Duodenal mucosa (tissue), 2 donors: ENCODE data around the gene TNRC6B.
"Not testable (repeated sequence)": the region's sequence is repeated elsewhere in the genome, so short reads cannot be mapped to it uniquely, and the experiment has no call there.

Experiments used
- H3K27ac ChIP-seq: one replicate; pipeline ENCODE4 v1.7.0; 2013; ENCODE audit warnings: low read depth, low read length
- H3K27me3 ChIP-seq, 2 donors: one replicate each; pipeline ENCODE4 v1.7.0; 2013; ENCODE audit warnings: low read length in 2 of 2, control low read depth in 1 of 2; ENCODE audit not compliant: insufficient read depth in 2 of 2, control insufficient read depth in 1 of 2
- H3K36me3 ChIP-seq, 2 donors: one replicate each; pipeline ENCODE4 v1.7.0; 2013; ENCODE audit warnings: low read length in 2 of 2, control low read depth in 1 of 2; ENCODE audit not compliant: insufficient read depth in 2 of 2, control insufficient read depth in 1 of 2
- H3K4me1 ChIP-seq, 2 donors: one replicate each; pipeline ENCODE4 v1.7.0; 2013; ENCODE audit warnings: low read length in 2 of 2, control low read depth in 1 of 2; ENCODE audit not compliant: insufficient read depth in 2 of 2, control insufficient read depth in 1 of 2
- H3K4me3 ChIP-seq, 2 donors: one replicate each; pipeline ENCODE4 v1.7.0; 2013; ENCODE audit warnings: low read length in 2 of 2, low read depth in 1 of 2
- H3K9ac ChIP-seq, 2 donors: one replicate each; pipeline ENCODE4 v1.7.0; 2013; ENCODE audit warnings: low read length in 2 of 2, low read depth in 1 of 2
- H3K9me3 ChIP-seq, 2 donors: one replicate each; pipeline ENCODE4 v1.7.0; 2013; ENCODE audit warnings: low read length in 2 of 2, control low read depth in 1 of 2; ENCODE audit not compliant: control insufficient read depth in 1 of 2

The TNRC6B gene

GRCh38 chr22:40197421-40197820 lies 19.7 kb downstream of the TNRC6B start:
- not testable (repeated sequence) for H3K27ac ChIP-seq, H3K4me3 ChIP-seq, H3K27me3 ChIP-seq, H3K9me3 ChIP-seq, H3K9ac ChIP-seq
- Histone ChIP-seq H3K4me1 (peaks cover 2 to 17% of the 10 kb centered on the region in 2 donors), H3K36me3 (peaks cover 0 to 17% of the 10 kb centered on the region in 2 donors)

DNA sequence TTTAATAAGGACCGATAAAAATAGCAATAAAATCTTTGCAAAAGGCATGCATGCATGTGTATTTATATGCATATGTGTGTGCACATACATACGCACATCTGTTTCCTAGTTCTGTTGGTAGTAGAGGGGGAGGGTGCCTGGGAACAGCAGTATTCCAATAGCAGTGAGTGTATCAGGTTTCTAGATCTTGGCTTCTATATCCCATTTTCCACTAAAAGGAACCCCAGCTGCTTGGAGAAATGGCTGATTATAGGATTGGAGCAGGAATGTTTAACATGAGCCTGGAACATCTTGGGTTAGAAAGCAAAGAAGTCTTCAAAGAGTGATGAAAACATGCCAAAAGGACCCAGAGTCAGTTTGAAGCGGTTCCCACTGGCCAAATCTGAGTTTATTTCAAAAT lies 21.0 kb downstream of the TNRC6B start:
- no peak overlapping the region for H3K27ac ChIP-seq
- H3K9ac ChIP-seq = no peak overlapping the region
- H3K4me3 ChIP-seq = no peak overlapping the region
- H3K27me3 ChIP-seq = no peaks in the 10 kb centered on the region
- peaks cover 0 to 20% of the 10 kb centered on the region in 2 donors for H3K36me3 ChIP-seq
- no peaks in the 10 kb centered on the region for H3K9me3 ChIP-seq
- peaks cover 9 to 19% of the 10 kb centered on the region in 2 donors for H3K4me1 ChIP-seq

- Histone ChIP-seq H3K36me3 (peaks cover 0 to 17% of the 10 kb centered on the region in 2 donors), H3K4me1 (peaks cover 13 to 19% of the 10 kb centered on the region in 2 donors), H3K27me3 (no peaks in the 10 kb centered on the region), H3K4me3 (no peak overlapping the region), H3K27ac (no peak overlapping the region), H3K9ac (no peak overlapping the region), H3K9me3 (no peaks in the 10 kb centered on the region)
Measured at GRCh38 chr22:40199223-40199622, 21.5 kb downstream of the TNRC6B start.

GRCh38 chr22:40199852-40200251 lies 22.1 kb downstream of the TNRC6B start:
- Histone ChIP-seq H3K4me3 (no peak overlapping the region), H3K9ac (no peak overlapping the region), H3K9me3 (no peaks in the 10 kb centered on the region), H3K27ac (no peak overlapping the region), H3K4me1 (peaks cover 17 to 23% of the 10 kb centered on the region in 2 donors), H3K27me3 (no peaks in the 10 kb centered on the region), H3K36me3 (peaks cover 0 to 11% of the 10 kb centered on the region in 2 donors)

DNA sequence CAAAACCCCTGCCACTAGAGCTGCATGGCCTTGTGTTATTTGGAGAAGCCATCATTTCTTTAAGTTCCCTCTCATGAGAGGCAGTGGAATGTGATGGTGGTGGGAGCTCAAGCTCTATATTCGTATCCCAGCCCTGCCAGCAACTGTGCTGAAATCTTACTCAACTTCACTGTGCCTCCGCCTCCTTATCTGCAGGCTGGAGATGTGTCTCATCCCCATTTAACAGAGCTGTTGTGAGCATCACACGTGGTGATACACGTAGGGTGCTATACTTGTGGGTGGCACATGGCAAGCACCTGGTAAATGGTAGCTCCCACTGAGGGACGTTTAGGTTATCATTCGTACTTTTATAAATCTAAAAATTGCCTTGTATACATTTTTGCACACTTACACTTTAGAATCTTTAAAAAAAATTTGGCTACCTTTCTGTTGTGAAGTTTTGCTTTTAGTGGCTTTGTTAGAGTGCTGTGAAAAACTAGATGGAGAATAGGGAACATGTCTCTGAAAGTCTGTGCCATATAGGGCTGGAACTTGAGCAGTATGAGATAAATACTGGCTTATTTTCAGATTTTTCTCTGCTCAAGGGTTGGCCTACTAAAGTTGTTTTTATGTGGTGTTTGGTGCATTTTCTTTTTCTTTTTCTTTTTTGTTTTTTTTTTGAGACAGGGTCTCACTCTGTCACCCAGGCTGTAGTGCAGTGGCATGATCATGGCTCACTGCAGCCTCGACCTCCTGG lies 23.2 kb downstream of the TNRC6B start:
- peaks cover 20 to 25% of the 10 kb centered on the region in 2 donors for H3K4me1 ChIP-seq
- no peak overlapping the region for H3K27ac ChIP-seq
- H3K4me3 ChIP-seq = no peak overlapping the region
- no peaks in the 10 kb centered on the region for H3K9me3 ChIP-seq
- no peak overlapping the region for H3K9ac ChIP-seq
- H3K36me3 ChIP-seq = peaks cover 0 to 10% of the 10 kb centered on the region in 2 donors
- no peaks in the 10 kb centered on the region for H3K27me3 ChIP-seq

GRCh38 chr22:40202225-40202944 lies 24.7 kb downstream of the TNRC6B start:
- no peak overlapping the region for H3K27ac ChIP-seq
- no peaks in the 10 kb centered on the region for H3K9me3 ChIP-seq
- H3K36me3 ChIP-seq = peaks cover 0 to 10% of the 10 kb centered on the region in 2 donors
- H3K9ac ChIP-seq = no peak overlapping the region
- no peaks in the 10 kb centered on the region for H3K27me3 ChIP-seq
- no peak overlapping the region for H3K4me3 ChIP-seq
- peaks cover 15 to 20% of the 10 kb centered on the region in 2 donors for H3K4me1 ChIP-seq

DNA sequence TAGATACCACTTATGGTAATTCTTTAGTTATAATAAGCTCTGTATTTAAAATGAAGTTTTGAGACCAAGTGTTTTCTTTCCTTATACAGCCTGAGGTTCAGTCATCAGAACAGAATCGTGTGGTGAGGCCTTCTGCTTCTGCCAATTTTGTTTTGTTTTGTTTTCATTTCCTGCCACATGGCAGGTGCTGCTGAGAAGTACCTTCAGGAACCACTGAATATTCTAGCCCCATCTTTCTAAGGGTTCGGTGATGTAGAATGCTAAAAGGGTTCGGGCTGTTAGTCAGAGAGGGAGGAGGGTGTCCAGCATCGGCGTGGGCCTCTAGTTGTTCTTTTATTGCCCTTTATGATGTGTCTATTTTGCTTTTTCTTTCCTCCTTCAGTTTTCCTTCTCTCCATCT lies 25.8 kb downstream of the TNRC6B start:
- no peaks in the 10 kb centered on the region for H3K9me3 ChIP-seq
- H3K4me3 ChIP-seq = no peak overlapping the region
- H3K36me3 ChIP-seq = peaks cover 0 to 10% of the 10 kb centered on the region in 2 donors
- H3K9ac ChIP-seq = no peak overlapping the region
- H3K27me3 ChIP-seq = no peaks in the 10 kb centered on the region
- H3K27ac ChIP-seq = no peak overlapping the region
- peaks cover 15 to 20% of the 10 kb centered on the region in 2 donors for H3K4me1 ChIP-seq

- Histone ChIP-seq H3K9ac (no peak overlapping the region), H3K36me3 (peaks cover 0 to 8% of the 10 kb centered on the region in 2 donors), H3K27ac (no peak overlapping the region), H3K27me3 (no peaks in the 10 kb centered on the region), H3K9me3 (no peaks in the 10 kb centered on the region), H3K4me1 (peaks cover 15 to 20% of the 10 kb centered on the region in 2 donors), H3K4me3 (no peak overlapping the region)
Measured at GRCh38 chr22:40204321-40205116, 26.8 kb downstream of the TNRC6B start.

GRCh38 chr22:40206561-40206960 lies 28.8 kb downstream of the TNRC6B start:
- H3K4me1 ChIP-seq = peaks cover 18 to 20% of the 10 kb centered on the region in 2 donors
- H3K27me3 ChIP-seq = no peaks in the 10 kb centered on the region
- no peak overlapping the region for H3K4me3 ChIP-seq
- H3K9ac ChIP-seq = no peak overlapping the region
- H3K36me3 ChIP-seq = peaks cover 0 to 4% of the 10 kb centered on the region in 2 donors
- no peak overlapping the region for H3K27ac ChIP-seq
- H3K9me3 ChIP-seq = no peaks in the 10 kb centered on the region

DNA sequence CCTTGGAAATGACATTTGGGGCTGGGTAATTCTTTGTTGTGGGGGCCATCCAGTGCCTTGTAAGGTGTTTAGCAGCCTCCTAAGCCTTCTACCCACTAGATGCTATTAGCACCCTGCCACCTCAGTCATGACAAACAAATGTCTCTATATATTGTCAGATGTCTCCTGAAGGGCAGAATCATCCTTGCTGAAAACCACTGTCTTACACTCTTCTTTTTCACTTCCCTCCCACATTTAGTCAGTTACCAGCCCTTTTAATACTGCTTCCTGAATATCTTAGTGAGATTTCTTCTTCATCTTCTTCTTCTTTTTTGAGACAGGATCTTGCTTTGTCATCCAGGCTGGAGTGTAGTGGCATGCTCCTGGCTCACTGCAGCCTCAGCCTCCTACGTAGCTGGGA lies 33.1 kb downstream of the TNRC6B start:
- no peak overlapping the region for H3K27ac ChIP-seq
- H3K4me3 ChIP-seq = no peak overlapping the region
- H3K4me1 ChIP-seq = peaks cover 8 to 17% of the 10 kb centered on the region in 2 donors
- no peaks in the 10 kb centered on the region for H3K9me3 ChIP-seq
- H3K36me3 ChIP-seq = no peaks in the 10 kb centered on the region
- H3K27me3 ChIP-seq = no peaks in the 10 kb centered on the region
- H3K9ac ChIP-seq = no peak overlapping the region
